Hematopoietic multipotent progenitor cell treated with erythropoietin and hydrocortisone succinate and interleukin-3 and kit ligand, for 8 days (in vitro differentiated cells): ENCODE results near the gene NRTN.
"Not testable (repeated sequence)": the region's sequence is repeated elsewhere in the genome, so short reads cannot be mapped to it uniquely, and the experiment has no call there.

Experiments used
- DNase-seq: peaks from one replicate; pipeline ENCODE4 v3.0.0-alpha.2; 2015

The NRTN gene

DNA sequence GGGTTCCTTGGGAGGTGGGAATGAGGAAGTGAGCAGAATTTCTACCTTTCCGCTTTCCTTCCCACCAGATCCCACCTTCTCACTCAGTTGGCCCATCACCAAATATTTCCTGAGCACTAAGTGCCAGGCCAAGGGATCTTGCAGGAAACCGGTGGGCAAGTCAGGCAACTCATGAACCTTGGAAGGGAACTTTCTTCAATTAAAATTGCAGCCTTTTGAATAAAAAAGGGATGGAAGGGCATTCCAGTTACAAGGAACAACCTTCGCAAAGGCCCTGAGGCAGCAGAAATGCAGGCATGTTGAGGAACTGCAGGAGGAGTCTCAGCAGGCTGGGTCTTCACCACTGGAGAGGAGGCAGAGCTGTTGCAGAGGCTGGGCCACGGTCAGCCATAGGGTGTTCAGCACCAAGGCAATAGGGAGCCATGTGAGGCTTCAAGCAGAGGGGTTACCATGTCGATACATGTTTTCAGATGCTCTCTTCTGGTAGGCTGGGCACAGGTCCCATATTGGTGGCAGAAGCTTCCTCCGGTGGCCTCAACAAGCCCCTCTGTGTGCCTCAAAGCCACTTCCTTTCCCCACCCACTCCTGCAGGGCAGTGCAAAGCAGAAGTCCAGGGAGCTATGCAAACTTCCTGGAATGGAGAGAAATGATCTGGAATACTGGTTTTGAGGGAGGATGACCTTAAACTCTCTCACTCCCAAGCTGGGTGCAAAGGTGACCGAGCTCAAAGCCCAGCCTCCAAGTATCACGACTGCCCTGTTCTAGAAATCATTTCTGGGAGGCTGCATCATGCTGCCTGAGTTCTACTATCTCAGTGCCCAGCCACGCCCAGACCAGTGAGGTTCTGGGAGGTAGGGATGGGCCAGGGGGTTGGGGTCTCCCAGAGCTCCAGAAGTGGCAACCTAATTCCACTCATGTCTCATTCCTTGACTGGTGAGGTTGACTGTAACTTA lies 34.5 kb downstream of the NRTN start, which contains the start of gene FUT6:
TSS of gene FUT6 (minus strand) at position 638 of the 953 bp plus-strand sequence. CDS start 7,135 bp downstream, outside the sequence.
- DNase-seq, result no peak

DNA sequence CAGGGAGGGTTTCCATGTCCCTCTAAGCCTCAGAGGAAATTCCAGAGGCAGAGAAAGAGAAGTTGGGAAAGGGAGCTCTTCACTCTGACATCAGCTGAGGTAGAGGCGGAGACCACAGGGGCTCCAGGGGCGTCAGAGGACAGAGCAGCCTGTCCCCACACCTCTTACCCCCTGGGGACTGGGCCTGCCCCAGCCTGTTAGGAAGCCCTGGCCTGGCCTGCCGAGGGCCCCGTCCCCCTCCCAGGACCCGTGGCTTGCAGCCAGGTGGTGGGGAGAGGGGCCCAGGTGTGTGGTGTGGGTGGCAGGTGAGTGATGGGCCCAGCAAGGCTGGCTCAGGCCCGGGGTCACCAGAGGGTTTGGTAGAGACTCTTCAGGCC lies 36.9 kb downstream of the NRTN start:
- not testable (repeated sequence) for DNase-seq

DNA sequence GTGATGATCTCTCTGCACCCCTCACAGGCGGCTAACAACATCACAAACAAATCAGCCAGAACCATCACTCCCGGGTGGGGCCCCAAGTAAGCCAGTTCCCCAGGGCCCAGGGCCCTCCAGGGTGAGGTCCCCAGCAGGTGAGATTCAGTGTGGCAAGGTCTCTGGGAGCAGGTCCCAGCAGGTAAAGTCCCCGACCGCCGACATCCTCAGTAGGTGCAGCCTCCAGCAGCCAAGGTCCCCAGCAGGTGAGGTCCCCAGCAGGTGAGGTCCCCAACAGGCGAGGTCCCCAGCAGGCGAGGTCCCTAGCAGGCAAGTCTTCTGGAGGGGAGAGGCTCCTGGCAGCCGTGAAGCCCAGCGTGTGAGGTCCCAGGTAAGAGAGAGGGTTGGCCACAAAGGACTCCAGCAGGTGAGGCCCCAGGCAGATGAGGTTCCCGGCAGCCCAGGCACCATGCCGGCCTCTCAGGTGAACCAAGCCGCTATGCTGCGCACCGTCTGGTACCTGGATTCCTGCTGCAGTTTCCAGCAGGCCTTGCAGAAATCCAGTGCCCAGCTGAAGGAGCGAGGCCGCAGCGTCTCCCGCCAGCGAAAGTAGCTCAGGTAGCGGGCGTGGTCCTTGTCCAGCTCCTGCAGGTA lies 38.5 kb downstream of the NRTN start:
- DNase-seq, result no peak

DNA sequence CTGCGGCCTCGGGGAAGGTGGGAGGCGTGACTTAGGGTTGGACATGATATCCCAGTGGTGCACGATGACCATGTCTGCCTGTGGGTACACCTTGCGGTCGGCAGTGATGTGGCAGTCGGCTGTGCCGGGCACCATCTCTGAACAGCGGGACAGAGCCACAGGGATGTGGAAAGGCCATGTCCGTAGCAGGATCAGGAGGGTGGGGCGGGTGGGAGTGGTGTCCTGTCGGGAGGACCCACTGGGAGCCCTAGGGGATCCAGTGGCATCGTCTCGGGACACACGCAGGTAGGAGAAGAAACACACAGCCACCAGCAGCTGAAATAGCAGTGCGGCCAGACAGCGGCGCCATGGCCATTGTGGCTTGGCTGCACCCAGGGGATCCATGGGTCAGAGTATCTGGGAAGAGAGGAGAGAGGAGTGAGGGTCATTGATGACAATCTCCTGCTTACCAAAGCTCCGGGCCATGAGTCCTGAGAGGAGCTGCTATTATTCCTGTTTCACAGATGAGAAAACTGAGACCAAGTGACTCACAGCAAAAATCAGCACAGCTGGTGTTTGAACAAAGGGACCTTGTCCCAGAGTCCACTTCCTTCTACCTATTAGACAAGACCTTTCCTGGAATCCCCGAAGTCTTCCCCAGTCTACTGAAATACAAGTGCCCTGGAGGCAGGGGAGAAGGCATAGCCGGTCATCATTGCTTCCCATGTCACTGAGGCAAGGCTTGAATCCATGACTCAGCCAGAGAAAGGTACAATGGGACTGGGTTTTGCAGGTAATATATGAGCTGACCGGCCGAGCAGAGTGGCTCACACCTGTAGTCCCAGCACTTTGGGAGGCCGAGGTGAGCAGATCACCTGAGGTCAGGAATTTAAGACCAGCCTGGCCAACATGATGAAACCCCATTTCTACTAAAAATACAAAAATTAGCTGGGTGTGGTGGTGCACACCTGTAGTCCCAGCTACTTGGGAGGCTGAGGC lies 39.9 kb downstream of the NRTN start:
- DNase-seq, result no peak

DNA sequence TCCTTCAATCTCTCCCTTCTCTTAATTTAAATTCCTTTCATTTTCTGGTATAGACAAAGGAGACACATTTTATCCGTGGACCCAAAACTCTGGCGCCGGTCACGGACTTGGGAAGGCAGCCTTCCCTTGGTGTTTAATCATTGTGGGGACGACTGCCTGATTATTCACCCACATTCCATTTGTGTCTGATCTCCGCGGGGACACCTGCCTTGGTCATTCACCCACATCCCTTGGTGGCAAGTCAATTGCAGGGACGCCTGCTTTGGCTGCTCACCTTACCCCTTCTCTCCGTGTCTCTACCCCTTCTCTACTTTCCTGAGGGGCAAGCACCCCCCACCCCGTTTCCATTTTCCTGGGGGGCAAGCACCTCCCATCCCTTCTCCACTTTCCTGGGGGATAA lies 43.0 kb downstream of the NRTN start:
- not testable (repeated sequence) for DNase-seq

DNA sequence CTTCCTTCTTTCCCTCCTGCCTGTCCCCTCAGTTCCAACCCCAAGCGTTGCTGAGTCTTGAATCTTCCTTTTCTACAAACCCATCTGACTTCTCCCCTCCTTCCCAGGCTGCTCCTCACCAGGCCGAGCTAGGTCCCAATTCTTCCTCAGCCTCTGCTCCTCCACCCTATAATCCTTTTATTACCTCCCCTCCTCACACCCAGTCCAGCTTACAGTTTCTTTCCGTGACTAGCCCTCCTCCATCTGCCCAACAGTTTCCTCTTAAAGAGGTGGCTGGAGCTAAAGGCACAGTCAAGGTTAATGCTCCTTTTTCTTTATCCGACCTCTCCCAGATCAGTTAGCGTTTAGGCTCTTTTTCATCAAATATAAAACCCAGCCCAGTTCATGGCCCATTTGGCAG lies 43.8 kb downstream of the NRTN start:
- DNase-seq, result not testable (repeated sequence)

DNA sequence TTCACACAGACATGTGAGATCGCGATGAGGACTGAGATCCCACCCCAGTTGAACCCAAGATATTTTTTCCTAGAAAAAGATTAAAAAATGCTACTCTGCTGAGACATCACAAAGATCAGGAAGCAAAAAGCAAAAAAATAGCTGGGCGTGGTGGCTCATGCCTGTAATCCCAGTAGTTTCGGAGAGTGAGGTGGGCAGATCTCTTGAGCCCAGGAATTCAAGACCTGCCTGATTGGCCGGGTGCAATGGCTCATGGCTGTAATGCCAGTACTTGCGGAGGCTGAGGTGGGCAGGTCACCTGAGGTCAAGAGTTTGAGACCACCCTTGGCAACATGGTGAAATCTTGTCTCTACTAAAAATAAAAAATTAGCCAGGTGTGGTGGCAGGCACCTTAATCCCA lies 45.3 kb downstream of the NRTN start:
- DNase-seq, result no peak

DNA sequence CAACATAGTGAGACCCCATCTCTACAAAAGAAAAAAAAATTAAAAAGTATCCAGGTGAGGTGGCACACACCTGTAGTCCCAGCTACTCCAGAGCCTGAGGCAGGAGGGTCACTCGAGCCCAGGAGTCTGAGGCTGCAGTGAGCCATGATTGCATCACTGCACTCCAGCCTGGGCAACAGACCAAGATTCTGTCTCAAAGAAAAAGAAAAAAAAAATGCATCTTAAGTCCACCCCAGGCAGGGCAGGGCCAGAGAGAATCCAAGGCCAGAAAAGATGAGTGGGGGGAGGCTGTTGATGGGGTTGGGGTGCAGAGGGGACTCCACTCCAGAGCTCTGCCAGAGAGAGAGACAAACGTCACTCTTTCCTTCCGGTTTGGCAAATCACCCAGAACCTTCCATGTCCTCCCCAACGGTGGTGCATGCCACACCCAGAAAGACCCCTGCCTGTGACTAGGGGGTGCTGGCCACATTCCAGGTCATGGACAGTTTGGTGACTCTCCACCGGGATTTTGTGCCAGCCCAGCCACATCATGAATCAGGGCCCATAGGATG lies 46.0 kb downstream of the NRTN start:
- no peak for DNase-seq

DNA sequence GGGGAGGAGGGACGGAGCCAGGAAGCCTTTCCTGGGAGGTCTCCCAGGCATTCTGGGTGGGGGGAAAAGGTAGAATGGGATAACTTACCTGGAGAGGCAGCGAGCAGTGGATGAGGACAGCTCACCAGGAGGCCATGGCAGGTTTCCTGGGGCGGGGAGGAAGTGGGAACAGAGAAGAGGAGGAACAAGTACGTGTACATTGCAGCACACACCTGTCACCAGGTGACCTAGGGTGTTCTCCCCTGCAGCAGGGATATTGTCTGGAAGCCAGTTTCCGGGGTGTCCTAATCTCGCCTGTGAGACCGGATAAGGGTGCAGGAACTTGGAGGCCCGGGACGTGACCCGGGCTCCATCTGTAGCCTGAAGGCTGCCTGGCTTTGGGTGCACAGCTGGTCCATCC lies 46.4 kb downstream of the NRTN start, which contains the start of gene FUT3:
TSS of gene FUT3 (minus strand) at position 148 of the 400 bp plus-strand sequence.
- DNase-seq, result no peak

DNA sequence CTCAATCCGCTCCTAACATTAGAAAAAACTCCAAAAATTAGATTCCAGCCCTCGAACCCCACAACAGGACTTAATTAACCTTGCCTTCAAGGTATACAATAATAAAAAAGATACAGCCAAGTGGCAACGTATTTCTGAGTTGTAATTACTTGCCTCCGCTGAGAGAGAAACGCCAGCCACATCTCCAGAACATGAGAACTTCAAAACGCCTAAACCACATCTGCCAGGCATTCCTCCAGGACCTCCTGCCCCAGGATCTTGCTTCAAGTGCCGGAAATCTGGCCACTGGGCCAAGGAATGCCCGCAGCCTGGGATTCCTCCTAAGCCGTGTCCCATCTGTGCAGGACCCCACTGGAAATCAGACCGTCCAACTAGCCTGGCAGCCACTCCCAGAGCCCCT lies 49.3 kb downstream of the NRTN start:
- not testable (repeated sequence) for DNase-seq

DNA sequence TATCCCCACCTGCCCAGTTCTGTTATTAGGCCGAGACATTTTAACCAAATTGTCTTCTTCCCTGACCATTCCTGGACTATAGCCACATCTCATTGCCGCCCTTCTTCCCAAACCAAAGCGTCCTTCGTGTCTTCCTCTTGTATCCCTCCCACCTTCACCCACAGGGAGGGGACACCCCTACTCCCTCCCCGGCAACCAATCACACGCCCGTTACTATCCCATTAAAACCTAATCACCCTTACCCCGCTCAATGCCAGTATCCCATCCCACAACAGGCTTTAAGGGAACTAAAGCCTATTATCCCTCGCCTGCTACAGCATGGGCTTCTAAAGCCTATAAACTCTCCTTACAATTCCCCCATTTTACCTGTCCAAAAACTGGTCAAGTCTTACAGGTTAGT lies 50.3 kb downstream of the NRTN start:
- not testable (repeated sequence) for DNase-seq

DNA sequence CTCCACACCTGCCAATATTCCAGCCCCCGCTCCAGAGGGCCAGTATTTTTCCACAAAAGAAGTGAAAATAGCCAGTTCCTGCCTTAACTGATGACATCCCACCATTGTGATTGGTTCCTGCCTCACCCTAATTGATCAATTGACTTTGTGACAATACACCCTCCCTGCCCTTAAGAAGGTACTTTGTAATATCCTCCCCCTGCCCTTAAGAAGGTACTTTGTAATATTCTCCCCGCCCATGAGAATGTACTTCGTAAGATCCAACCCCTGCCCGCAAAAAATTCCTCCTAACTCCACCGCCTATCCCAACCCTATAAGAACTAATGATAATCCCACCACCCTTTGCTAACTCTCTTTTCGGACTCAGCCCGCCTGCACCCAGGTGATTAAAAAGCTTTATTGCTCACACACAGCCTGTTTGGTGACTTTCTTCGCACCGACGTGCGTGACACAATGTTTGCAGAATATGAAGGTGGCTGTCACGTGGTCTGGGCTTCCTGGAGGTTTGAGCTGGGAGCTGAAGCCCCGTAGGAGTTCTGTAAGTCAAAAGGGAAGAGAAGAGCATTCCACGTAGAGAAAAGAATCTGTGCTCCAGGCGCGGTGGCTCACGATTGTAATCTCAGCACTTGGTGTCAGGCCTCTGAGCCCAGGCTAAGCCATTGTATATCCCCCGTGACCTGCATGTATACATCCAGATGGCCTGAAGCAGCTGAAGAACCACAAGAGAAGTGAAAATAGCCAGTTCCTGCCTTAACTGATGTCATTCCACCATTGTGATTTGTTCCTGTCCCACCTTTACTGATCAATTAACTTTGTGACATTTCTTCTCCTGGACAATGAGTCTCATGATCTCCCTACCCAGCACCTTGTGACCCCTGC lies 52.6 kb downstream of the NRTN start:
- DNase-seq, result no peak

DNA sequence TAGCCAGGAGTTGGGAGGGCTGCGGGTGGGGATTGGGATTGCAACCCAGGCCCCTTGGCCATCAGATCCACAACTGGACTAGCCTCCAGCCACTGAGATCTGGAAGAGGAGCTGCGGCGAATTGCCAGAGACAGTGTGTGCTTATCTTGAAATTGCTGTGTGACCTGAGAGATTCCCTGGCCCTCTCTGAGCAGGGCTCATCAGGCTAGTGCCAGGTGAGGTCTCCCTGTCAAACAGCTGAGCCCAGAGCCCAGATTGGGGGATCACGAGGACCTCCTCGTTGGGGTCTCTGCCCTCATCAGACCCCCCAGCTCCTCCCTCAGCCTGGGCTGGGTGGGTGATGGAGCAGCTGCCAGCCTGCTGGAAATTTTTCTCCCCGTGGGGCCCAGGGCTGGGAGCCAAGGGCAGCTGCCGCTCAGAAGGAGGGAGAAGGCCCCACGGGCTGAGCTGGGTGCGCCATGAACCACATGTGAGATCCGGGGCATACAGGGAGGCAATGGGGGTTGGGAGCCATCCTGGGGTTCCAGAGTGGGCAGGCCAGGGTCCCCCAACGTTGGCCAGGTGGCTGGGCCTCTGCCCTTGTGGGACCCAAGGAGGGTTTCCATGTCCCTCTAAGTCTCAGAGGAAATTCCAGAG lies 58.3 kb downstream of the NRTN start:
- DNase-seq, result no peak

DNA sequence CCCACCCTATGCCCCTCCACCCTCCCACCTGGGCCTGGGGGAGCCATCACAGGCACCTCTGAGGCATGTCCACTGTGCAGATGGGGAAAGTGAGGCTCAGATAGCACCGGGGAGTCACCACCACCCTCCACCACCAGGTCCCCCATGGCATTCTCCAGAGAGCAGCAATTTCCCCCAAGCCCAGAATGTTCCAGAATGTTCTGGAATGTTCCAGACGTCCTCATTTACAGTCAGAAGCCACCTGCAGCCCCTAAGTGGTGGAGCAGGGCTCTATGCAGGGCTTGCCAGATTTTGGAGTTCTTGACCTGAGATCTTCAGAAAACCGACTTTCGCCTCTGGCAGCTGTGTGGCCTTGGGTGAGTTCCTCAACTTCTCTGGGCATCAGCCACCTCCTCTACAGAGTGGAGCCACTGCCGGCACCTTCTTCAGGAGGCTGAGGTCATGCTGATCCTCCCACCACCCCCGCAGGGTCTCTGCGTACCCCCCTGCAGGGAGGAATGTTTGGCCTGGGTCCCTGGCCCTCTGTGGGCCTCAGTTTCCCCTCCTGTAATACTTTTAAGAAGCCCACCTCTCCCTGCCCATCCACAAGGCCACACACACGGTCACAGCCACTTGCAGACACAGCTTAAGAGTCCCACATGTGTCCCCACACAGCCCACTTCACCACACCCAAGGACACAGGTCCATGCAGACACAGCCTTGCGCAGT lies 59.3 kb downstream of the NRTN start:
- DNase-seq, result no peak

DNA sequence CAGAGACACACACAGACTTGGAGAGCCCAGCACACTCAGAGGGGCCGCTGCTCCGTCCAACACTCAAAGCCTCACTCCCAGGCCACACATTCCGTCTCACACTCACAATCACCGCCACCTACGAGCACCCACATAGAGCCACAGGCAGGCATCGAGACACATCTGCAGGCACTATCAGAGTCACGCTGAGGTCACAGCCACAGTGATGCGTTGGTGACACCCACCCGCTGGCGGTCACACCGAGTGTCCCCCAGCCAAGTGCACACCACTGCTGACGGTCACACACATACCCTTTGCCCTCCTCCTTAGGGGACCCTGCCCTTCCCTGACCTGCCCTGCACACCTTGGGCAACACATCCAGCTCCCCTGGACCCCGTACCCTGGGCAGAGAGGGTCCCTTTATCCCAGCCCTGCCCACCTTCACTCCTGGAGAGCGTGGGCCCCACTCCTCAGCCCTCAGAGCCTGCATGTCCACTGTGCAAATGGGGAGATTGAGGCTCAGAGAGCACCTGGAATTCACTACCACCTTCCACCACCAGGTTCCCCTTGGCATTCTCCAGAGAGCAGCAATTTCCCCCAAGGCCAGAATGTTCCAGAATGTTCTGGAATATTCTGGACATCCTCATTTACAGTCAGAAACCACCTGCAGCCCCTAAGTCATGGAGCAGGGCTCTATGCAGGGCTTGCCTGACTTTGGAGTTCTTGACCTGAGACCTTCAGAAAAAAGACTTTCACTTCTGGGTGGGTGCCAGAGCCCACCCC lies 60.0 kb downstream of the NRTN start:
- no peak for DNase-seq

DNA sequence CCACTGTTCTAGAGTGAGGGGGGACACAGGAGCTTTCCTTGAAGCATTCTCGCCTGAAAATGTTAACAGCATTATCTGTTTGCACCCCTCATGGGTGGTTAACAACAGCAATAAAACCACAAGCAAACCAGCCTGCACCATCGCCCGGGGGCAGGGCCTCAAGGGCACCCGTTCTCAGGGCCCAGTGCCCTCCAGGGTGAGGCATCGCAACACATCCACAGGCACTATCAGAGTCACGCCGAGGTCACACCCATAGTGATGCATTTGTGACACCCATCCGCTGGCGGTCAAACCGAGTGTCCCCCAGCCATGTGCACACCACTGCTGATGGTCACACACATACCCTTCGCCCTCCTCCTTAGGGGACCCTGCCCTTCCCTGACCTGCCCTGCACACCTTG lies 60.9 kb downstream of the NRTN start:
- no peak for DNase-seq

DNA sequence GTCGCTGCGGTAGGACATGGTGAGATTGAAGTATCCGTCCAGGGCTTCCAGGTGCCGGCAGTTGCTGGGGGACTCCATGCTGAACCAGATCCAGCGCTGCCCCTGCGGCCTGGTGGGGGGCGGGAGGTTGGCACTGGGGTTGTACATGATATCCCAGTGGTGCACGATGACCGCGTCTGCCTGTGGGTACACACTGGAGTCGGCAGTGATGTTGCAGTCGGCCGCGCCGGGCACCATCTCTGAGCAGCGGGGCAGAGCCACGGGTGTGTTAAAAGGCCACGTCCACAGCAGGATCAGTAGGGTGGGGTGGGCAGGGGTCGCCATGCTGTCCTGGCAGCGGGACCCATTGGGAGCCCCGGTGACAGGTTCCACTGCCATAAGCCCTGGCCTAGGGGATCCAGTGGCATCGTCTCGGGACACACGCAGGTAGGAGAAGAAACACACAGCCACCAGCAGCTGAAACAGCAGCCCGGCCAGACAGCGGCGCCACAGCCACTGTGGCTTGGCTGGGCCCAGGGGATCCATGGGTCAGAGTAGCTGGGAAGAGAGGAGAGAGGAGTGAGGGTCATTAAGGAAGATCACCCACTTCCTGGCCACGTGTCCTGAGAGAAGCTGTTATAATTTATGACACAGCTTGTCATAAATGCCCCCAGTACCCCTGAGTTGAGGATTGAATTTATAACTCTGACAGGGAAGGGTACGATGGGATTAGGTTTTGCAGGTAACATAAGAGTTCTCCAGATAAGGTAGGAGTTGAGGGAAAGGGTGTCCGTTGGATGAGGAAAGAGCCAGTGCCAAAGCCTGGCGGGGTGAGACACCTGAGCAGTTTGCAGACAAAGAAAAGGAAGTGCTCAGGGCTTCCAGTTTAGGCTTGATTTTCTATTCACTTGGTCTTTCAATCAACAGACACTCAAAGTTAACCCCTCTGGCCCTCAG lies 62.6 kb downstream of the NRTN start:
- DNase-seq, result no peak

DNA sequence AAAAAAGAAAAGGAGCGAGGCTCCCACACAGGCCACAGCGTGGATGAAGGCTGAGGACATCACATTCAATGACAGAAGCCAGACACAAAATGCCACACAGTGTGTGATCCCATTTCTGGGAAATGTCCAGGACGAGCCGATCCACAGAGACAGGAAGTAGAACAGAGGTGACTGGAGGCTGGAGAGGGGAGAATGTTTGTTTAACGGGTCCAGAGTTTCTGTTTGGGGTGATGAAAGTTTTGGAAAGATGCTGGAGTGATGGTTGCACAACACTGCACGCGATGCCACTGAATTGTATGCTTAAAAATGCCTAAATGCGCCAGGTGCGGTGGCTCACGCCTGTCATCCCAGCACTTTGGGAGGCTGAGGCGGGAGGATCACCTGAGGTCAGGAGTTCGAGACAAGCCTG lies 66.1 kb downstream of the NRTN start:
- no peak for DNase-seq
